GM18499 (cell line): ENCODE results near the gene SUN1.

ENCODE experiments used
- ATAC-seq: cut with Tn5 transposase; IDR thresholded peaks from one replicate; pipeline ENCODE4 v1.9.1; 2021; ENCODE audit warnings: moderate number of reproducible peaks; ENCODE audit not compliant: insufficient read depth, unreplicated experiment

SUN1 gene

DNA sequence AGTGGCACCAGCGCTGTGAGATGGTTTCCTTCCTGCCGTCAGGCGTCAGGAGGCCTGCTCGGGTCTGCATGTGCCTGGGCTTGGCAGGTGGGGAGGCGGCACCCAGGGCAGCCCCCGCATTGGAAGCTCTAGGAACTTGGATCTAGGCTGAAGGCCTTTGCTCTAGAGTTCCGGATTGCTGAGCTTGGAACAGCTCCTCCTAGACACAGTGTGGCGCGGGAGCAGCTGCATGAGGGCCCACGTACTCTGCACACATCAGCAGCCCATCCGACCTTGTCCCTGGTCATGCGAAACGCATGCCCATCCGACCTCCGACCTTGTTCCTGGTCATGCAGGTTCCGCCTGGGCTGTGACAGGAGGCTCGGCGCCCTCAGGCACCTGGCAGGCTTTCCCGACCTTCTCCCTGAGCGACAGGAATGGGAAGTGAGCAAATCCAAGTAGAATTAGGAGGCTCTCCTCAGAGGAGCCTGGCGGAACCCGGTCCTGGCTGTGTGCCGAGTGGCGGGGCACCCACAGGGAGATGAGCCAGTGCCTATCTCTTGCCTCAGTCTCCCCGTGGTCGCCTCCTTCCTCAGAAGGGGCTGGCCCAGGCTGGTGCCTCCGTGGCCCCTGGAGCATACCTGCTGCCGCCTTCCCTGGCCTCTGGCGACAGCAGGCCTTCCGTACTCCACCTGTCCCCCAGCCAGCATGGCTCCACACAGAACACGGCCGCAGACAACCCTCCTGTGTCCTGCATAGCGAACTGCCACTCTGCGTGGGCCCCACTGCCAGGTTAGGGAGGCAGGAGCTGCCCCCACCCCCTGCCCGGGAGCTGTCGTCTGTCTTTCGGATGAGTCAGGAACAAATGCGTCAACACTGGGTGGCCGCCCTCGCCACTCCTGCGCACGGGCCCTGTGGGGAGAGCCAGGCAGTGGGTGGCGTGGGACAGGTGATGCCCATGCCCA is 56.1 kb downstream of the SUN1 start:
- no peak for ATAC-seq

DNA sequence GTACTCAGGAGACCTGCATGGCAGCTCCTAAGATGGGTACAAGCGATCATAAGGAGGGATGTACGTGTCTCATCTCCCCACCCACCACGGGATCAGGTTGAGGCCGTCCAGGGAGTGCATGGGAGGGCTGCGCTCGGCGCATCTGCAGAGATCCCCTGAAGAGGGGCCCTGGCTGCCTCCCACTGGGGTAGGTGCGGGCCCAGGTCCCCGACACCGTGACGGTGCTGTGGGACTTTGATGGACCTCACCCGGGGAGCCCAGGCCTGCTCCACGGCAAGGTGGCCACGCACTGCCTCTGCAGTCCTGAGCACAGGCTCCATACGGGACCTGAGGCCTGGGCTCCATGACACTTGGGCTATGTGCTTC is 56.7 kb downstream of the SUN1 start:
- no peak for ATAC-seq

DNA sequence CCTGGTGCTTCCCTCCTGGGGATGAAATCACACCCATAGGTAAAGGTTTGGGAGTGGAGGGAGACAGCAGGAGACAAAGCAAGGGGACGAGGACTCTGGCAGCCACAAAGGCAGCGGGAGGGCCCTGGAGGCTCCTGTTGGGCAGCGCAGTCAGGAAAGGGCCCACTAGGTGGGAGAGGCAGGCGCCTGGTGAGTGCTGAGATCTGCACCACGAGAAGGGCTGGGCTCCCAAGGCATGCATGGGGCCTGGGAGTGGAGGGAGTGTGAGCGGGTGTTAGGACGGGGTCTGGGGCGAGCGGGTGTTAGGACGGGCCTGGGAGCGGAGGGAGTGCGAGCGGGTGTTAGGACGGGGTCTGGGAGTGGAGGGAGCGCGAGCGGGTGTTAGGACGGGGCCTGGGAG is 57.1 kb downstream of the SUN1 start:
- ATAC-seq, result no peak

DNA sequence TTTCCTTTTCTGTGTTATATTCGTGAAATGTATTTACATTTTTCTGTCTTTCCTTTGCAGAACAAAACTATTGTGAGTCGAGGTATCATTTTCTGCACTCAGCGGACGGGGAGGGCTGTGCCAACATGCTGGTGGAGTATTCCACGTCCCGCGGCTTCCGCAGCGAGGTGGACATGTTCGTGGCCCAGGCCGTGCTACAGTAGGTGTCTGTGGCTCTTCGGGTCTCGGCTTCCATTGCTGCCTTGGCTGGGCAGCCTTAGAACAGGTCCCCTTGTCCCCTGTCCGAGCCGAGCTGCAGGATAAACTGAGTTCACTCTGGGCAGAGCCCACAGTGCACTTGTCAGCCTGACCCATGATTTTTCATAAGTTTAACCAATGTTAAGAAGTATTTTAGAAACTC is 58.6 kb downstream of the SUN1 start:
- ATAC-seq, result no peak

DNA sequence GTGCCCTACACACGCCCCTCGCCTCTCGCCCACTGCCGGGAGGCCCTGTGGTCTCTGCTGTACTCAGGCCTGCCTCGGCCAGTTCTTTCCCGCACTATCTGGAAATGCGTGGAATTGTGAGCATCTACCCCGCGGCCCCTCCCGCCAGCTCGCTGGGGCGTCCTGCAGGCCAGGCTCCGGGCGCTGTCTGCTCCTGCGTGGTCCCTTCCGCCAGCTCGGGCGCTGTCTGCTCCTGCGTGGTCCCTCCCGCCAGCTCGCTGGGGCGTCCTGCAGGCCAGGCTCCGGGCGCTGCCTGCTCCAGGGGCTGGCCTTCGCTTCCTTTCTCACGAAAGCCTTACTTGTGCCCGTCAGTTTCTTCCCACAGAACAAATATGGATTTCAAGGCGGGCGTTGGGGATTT is 59.0 kb downstream of the SUN1 start:
- ATAC-seq, result no peak

DNA sequence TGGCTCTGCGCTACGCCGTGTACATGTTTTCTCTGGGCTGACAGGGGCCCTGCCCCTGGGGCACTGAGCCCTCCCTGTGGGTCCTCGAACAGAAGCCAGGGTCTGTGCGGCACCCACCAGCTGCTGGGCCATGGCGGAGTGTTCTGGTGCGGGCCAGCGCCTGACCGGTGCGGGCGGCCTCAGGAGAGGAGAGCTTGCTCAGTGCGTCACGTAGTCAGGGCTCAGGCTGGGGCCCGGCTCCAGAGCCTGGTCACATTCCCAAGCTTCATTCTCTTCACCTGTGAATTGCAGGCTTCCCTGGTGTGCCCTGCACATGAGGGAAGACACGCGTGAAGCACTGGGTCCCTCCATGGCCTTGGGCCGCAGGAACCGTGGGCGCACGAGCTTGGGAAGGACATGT is 59.5 kb downstream of the SUN1 start:
- no peak for ATAC-seq

DNA sequence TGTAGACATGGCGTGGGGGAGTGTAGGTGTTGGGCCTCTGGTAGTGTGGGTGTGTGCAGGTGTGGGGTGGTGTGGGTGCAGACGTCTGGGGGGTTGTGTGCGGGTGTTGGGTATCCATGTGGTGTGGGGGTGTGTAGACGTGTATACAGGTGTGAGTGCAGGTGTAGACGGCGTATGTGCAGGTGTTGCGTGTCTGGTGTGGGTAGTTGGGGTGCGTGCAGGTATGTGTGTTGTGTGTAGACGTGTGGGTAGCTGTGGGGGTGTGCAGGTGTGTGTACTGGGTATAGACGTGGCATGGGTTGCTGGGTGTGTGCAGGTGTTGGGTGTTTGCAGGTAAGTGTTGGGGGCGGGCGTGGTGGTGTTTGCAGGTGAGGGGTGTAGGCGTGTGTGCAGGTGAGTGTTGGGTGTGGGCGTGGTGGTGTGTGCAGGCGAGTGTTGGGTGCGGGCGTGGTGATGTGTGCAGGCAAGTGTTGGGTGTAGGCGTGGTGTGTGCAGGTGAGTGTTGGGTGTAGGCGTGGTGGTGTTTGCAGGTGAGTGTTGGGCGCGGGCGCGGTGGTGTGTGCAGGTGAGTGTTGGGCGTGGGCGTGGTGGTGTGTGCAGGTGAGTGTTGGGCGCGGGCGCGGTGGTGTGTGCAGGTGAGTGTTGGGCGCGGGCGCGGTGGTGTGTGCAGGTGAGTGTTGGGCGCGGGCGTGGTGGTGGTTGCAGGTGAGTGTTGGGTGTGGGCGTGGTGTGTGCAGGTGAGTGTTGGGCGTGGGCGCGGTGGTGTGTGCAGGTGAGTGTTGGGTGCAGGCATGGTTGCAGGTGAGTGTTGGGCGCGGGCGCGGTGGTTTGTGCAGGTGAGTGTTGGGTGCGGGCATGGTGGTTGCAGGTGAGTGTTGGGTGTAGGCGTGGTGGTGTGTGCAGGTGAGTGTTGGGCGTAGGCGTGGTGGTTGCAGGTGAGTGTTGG is 60.6 kb downstream of the SUN1 start:
- no peak for ATAC-seq

DNA sequence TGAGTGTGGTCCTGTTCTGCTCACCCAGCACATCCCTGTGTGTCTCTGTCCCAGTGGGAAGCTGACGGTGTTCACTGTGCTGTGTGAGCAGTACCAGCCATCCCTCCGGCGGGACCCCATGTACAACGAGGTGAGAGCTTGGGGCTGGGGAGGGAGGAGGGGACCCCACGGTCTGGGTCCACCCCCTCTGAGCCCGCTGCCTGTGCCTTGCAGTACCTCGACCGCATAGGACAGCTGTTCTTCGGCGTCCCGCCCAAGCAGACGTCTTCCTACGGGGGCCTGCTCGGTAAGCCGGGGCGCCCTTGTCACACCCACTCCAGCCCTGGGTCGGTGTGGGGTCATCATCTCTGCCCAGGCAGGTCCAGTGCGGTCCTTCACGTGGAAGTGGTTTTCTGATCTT is 61.4 kb downstream of the SUN1 start:
- ATAC-seq, result no peak

DNA sequence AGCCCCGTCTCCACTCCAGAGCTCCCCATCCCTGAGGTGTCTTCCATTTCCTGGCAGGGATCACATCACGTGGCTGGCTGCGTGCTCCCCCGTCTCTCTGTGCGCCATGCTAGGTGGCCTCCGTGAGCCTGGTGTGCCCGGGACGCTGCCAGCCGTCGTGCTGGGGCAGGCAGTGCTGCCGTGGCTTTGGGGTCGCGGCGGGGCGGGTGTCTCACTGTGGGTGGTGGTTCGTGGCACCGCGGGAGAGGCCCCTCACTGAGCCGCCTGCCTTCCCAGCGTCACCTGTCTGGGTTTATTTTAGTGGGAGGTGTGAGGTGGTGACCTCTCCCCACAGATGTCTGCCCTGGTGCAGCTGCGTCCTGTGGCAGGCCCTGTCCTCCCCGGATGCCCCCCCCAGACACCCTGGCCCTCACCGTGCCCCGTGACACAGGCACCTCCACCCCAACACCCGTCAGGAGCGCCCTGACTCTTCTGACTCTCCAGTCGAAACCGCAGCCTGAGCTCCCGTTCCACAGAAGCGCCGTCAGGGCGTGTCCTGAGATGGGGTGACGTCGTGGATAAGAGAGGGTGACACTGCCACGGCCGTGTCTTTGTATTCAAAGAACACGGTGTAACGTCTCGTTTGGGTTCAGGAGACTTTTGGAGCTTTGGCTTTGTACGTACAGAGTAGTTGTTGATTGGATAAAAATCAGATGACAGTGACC is 62.0 kb downstream of the SUN1 start:
- ATAC-seq, result no peak

DNA sequence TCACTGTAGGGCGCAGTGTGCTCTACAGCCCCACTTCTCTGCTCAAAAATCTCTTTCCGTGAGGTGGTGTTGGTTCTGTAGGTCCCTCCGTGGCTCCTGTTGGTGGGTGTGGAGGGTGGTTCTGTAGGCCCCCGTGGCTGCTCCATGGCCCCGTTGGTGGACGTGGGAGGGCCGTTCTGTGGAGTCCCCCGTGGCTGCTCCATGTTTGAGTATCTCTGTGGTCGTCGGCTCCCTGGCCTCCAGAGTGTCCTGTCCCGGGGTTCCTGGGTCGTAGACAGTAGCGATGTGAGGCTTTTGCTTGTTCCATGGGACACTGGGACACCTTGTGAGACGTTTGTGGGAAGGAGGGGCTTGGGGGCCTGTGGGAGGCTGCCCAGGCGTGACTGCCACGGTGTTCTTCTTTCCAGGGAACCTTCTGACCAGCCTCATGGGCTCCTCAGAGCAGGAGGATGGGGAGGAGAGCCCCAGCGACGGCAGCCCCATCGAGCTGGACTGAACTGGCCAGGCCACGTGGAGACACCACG is 62.7 kb downstream of the SUN1 start:
- ATAC-seq, result no peak

DNA sequence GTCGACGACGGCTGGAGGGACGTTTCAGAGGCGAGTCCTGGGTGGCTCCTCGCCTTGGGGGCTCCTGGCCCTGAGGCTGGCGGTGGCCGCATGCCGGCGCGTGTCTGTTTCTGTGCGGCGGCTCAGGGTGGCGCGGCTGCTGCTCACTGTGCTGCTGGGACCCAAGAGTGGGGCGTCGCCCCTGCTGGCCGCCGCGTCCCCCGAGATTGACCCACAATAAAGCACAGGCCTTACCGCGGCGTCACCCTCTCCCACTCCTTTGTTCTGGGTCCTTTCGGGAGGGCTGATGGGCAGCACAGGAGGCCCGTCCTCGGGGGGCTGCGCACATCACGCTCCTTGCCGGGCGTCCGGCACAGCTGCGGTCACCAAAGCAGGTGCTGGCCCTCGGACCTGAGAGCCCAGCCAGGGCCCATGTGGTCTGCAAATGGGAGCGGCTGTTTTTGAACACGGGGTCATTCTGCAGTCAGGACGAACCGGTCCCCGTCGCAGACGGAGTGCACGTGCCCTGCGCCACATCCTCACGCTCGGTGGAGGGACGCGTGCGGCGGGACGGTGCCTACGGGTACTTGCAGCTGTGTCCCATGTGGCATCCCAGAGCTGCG is 63.3 kb downstream of the SUN1 start:
- no peak for ATAC-seq

DNA sequence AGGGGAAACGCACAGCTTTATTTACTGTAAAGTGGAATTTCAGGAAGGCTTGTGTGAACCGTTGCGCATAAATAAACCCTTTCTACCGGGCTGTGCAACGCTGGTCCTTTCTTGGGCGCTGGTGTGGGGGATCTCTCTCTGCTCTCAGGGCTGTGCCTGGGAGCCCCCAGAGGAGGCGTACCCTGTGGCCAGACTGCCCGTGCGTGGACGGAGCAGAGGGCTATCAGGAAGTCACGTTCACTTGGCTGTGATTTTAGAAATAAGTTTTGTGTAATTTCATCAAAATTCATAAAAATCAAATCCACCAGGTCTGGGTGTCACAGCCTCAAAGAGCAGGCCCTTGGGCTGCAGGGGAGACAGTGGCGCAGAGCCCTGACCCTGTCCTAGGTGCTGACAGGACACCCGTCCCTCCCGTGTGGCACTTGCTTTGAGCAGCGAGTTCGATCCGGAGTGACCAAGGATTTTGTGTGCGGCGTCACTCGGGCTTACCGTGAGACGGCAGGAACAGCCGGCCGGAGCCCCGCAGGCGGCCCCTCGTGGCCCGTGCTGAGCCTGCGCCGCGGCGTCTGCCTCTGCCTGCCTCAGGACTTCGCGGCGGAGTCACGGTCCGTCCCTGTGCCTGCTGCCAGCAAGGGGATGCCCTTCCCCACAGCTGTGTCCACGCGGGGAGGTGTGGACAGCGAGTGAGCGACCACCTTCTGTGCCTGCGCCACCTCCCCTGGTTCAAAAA is 64.2 kb downstream of the SUN1 start:
- ATAC-seq, result no peak

DNA sequence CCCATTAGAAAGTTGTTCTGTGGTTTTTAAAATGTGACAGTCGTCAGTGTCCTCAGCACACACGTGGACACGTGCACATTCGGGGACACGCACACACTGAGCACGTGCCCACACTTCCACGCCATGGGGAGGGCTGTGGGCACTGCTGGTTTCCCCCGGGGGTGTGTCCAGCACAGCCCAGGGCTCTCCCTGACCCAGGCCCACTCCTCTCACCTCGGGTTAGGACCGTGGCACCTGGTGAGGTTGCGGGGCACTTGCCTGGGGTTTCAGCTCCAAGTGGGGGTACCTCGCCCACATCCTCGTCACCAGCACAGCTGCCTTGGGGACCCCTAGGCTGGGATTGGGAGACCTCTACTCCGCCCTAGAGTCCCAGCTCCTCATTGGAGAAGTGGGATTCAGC is 64.8 kb downstream of the SUN1 start:
- no peak for ATAC-seq

DNA sequence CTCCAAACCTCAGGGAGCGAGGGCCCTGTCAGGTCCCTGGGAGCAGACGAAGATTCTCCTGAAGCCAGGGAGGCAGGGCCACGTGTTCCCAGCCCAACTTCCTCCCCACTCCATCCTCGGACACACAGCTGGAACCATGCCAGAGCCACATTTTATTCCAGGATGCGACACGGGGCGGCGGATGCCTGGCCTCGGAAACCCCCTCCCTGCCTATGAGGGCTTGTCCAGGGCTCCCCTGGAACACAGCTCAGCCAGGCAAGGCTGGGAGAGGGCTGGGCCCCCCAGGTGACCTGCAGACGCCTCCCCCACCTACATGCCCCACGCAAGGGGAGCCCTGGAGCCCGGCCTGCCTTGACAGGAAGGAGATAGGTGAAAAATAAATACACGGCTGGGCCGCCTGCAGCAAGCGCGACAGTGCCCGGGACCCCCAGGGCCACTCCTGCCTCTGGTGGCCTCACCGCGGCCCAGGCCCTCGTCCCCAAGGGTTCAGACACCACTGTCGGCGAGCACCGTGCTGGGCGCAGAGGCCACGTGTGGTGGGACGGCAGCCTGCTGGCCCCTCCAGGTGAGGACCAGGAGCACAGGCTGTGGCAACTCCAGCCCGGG is 65.6 kb downstream of the SUN1 start:
- ATAC-seq, result no peak

DNA sequence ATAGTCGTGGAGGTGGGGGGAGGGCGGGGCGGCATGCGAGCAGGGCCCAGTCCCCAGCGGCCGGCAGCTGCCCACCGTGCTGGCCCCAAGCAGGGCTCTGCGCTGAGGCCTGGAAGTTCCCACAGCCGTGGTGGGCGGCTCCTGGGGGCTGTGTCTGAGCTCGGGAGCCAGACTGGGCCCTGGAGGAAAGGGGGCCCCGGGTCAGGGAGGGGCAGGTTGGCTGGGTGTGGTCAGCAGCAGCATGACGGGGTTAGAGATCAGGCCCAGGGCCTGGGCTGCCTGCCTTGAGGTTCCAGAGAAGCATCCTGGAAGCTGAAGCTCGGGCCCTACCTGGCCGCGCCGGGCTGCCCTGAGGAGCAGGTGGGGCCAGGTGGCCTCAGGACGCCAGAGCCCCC is 66.2 kb downstream of the SUN1 start:
- ATAC-seq, result no peak

DNA sequence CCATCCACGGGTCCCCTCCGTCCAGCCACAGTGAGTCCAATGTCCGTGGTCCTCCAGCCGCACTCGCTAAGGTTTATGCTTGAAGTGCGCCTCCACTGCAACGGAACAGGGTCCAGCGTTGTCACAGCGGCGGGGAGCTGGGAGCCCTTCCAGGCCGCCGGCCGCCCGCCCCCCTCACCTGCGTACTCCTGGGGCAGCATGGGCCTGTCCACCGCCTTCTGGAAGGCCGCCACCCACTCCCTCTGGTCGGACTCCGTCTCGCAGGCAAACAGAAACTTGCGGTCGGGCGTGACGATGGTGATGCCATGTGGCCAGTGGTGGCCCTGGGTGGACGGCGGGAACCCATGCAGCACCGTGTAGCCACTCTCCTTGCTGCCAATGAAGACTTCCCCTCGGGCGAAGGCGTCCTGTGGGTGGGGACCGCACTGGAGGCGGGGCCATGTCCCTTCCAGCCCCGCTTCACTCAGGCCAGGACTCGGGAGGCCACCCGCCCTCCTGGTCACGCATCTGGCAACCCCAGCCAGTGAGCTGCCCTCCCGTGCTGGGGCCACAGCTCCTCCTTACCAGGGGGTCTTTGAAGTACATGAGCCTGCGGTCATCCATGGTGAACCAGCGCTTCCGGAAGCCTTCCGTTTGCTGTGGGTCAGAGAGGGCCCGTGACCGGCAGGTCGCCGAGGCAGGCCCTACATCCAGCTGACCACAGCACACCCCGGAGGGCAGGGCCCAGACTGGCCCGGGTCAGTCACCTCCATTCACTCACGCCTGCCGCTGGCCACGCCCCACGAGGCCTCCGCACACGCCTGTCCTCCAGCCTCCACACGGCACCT is 66.8 kb downstream of the SUN1 start:
- no peak for ATAC-seq

DNA sequence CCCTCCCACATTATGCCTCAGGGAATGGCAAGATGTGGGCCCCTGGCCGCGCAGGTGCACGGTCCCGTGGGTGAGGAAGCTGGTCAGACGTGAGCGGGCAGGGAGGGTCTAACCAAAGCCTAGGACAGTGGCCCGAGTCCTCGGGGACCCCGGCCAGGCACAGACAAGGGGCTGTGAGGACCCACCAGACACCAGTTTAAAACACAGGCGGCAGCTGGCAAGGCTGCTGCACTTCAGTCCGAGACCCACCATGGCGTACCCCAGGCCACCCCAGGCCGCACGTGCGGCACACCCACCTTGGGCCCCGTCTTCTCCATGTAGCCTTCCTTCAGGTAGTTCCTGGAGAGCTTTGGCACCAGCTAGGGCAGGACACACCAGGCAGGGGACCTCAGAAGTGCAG is 67.5 kb downstream of the SUN1 start:
- ATAC-seq, result no peak

DNA sequence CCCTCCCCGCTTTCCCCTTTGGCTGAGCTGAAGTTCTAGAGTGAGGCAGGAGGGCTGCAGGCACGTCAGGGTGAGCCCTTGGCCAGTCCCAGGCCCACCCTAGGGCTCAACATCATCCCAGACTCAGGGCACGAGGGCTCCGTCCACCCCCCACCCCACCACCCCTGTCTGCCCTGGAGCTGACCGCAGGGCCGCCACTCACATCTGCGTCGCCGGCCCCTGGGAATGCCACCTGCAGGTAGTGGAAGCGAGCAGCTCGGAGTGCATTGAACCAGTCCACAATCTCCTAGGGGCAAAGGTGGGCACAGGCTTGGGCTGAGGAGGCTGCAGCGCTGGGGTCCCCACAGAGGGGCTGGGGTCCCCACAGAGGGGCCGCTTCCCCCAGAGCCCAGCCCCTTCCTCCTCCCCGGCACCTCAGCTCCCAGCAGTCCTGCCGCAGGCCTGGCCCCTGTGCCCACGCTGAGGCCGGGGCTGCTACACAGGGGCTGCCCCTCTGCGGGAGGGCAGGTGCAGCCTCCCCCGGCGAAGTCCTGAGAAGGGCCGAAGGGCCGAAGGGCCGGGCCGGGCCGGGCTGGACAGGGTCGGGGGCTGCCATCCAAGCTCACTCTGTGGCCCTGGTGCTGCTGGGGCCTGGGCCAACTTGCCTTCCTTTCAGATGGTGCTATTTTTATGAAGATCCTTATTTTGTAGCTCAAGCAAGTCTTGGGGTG is 68.2 kb downstream of the SUN1 start:
- ATAC-seq, result no peak
